DND-41 (cell line): ENCODE results near the gene SFTA2.

ENCODE experiments used
- CTCF ChIP-seq: IDR thresholded peaks from 2 replicates; pipeline ENCODE4 v1.5.1; 2012; ENCODE audit warnings: borderline replicate concordance, low read length, moderate library complexity, mild to moderate bottlenecking; ENCODE audit not compliant: poor library complexity, severe bottlenecking; ENCODE audit errors: extremely low read depth
- EZH2 ChIP-seq: IDR thresholded peaks from 3 replicates; pipeline ENCODE4 v1.6.1; 2012; ENCODE audit warnings: borderline replicate concordance, low read depth, mild to moderate bottlenecking, moderate library complexity, low read length, inconsistent platforms; ENCODE audit not compliant: severe bottlenecking

- TF ChIP-seq CTCF (no peak), EZH2 (no peak)
Observed at GRCh38 chr6:30957716-30958115, 25.7 kb upstream of the SFTA2 start.
